ENCODE measurements around the gene C4orf54.

C4orf54 gene

DNA sequence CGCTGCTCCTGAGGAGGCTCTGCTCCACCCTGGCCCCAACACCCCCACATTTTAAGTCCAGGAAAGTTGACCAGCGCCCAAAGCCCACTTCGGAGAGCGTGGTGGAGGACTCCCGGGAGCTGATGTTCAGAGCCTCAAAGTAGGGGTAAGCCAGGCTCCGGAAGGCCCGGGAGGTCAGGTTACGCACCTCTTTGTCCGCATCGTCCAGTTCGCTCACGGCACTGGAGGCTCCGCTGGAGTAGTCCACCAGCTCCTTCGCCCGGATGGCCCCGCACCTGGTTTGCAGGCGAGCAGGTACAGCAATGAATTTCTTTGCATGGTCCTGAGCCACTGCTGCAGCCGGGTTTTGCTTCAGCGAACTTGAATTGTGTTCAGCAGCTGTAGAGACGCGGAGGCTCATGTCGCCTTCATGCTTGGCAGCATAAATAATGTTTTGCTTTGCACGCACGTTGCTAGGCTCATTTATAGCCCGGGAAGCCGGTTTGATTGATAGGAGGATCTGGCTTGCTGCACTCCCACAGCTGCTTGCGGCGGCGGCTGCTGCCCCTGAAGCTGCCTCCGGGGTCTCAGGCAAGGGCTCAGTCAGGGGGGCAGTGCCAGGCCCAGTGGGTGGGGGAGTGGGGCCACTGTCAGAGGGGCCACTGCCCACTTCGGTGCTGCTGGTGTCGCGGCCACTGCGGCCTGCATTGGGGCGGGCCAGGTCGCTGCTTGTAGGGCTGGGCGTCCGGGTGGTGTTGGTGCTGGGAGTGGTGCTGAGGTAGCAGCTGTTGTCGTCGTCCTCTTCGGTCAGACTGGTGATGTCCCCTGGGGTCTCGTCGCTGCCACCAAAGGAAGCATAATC, 4.8 kb downstream of the C4orf54 start:
- no peak overlapping the region for H3K4me3 ChIP-seq
- H3K27ac ChIP-seq = no peak overlapping the region

GRCh38 chr4:99651811-99652485, 5.7 kb downstream of the C4orf54 start:
- H3K27ac ChIP-seq = no peak overlapping the region
- no peak overlapping the region for H3K4me3 ChIP-seq

- H3K4me3 ChIP-seq = no peak overlapping the region
- H3K27ac ChIP-seq = no peak overlapping the region
Observed at GRCh38 chr4:99651016-99651769, 6.4 kb downstream of the C4orf54 start.

GRCh38 chr4:99649778-99650177, 7.8 kb downstream of the C4orf54 start:
- H3K4me3 ChIP-seq = no peak overlapping the region
- H3K27ac ChIP-seq = no peak overlapping the region

DNA sequence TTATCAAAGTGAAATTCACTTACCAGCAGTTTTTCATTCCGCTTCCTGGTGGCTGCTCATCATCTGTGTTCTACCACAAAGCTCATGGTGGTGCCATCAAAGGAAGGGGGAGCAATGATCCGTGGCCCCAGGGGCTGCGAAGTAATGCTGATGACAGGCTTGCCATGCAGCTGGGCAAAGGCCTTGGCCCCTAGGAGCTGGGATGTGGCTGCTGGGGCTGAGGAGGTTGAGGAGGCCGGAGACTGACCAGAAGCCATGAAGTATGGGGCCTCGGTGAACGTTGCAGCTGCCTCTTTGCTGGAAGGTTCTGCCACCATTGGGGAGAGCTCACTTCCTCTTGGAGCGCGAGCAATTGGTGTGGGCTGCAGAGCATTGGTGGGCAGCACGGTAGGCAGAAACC, 8.4 kb downstream of the C4orf54 start:
- no peak overlapping the region for H3K4me3 ChIP-seq
- no peak overlapping the region for H3K27ac ChIP-seq

DNA sequence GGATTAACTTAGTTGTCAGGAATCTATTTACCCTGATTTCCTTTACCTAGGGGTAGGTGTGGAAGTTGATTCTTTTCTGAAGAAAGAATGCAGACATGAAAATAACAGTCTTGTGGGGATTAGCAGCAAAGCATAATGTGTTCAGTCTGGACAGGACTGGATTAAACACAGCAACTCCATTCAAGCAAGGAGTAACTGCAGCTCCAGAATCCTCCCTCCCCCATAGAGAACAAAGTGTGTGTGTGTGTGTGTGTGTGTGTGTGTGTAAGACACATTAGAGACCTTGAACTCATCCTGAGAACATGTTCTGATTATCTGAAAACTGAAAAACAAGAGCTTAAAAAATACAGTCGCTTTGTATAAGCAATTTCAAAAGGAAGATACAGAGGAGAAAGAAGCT, 9.3 kb downstream of the C4orf54 start:
- Histone ChIP-seq H3K27ac (no peak overlapping the region), H3K4me3 (no peak overlapping the region)

DNA sequence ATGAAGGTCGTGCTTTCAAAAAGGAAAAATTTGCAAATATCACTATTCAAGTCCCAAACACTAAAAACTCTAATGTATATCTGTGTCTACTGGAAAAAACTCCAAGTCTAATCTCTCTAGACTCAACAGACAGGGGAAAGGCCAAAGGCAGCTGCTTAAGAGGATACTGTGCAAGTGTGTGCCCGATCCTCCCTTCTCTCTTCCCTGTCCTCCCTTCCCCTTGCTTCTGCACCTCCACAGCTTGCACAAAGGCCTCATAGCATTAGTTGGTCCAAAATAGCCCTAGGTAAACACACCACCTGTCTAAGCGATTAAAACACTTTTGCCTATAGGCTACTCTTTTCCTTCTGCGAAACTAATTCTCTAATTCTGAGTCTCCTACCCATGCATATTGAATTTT, 10.6 kb downstream of the C4orf54 start:
- Histone ChIP-seq H3K27ac (no peak overlapping the region), H3K4me3 (no peak overlapping the region)

DNA sequence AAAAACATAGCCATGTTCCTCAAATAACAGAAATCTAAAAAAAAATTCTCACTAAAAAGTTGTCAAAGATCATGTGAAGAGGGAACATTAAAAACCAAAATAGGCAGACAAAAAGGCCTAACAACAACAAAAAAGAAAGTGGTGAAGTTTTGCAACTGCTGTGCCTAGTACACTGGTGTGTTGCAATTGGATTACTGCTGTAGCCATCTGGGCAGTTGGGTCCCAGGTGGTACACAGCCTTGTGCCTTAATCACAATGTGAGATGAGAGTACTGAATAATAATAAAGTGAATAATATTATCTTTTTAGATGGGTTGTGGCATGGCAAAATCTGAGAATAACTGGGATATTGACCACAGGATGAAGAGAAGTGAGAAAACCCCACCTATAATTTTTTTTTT, 12.0 kb downstream of the C4orf54 start:
- H3K4me3 ChIP-seq = no peak overlapping the region

DNA sequence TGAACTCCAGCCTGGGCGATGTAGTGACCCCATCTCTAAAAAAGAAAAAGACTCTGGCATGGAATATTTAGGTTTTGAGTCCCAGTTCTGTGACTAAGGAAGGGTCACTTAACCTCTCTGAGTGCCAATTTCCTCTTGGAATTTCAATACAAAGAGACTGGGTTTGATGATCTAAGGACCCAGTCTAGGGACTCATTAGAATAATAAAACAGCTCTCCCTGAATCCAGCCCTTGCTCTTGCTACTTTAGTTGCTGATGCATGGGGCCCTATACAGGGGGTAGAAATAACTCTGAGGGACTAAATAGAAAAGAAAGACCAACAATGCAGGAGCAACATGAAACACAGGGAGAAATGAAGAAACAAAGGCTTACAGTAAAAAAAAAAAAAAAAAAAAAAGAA, 12.6 kb downstream of the C4orf54 start:
- Histone ChIP-seq H3K27ac (no peak overlapping the region), H3K4me3 (no peak overlapping the region)

More for the DNA sequence above, 12.0 kb downstream of the C4orf54 start:
- no peak overlapping the region for H3K27ac ChIP-seq

DNA sequence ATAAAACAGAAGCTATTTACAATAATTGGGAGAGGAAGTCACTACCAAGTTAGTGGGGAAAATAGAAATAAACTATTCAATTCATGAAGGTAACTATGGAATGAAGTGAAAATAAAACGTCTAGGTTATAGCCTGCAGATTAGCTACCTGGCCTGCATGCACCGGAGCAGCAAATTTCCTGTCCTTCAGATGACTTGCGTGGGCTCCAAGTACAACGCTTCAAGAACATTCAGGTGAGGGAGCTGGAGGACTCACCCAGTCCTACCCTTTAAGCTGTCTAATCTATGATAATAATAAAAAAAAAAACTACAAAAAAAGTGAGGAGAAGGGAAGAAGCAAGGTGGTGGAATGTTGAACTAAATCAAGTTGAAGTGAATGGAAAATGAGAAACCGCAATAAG, 13.2 kb downstream of the C4orf54 start:
- Histone ChIP-seq H3K27ac (no peak overlapping the region), H3K4me3 (no peak overlapping the region)

DNA sequence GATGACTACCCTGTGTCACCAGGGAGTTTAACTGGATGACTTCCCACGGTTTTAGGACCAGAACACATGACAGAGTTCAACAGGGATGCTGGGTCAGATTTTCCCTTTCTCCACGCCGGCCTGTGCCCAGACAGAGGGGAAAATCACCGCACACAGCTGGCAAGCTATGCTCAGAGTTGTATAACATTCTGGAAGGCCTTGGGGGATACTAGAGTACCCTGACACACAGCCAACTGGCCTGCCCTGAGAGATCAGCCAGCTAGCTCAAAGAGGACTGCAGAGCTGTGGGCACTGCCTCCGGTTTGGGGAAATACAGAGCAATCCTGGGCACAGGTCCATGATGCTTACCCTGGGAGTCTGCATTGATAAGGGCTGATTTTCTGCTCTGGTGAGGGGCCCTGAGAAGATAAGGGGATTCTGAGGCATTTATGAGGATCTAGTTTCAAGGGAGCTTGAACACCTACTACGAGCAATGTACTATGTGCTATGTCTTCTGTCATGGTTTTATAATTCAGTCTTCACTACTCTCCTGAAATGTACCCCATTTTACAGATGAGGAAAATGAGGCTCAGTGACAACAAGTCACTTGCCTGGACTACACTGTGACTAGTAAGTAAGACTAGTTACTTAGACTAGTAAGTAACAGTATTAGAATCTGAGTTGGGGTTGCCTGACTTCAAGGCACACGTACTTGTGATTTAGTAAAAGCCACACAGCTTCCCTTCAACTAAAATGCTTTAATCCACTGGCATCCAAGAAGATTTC, 14.7 kb downstream of the C4orf54 start:
- Histone ChIP-seq H3K4me3 (no peak overlapping the region), H3K27ac (no peak overlapping the region)

DNA sequence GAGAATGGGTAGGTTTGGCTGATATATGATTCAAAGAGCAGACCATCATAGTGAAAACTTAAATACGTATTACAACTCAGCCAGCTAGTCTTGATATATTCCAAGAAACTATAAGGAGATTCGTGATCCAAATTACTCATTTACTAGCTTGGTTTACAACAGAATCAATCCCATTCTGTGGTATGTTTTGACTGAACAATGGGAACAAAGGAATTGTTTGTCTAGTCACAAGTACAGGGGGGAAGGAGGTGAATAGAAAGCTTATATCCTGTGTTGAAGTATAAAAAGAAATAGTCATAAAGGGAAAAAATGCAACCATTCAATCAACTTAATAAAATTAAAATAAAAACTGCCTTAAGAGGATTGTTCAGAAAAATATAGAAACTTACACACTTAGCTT, 17.0 kb downstream of the C4orf54 start:
- no peak overlapping the region for H3K4me3 ChIP-seq

DNA sequence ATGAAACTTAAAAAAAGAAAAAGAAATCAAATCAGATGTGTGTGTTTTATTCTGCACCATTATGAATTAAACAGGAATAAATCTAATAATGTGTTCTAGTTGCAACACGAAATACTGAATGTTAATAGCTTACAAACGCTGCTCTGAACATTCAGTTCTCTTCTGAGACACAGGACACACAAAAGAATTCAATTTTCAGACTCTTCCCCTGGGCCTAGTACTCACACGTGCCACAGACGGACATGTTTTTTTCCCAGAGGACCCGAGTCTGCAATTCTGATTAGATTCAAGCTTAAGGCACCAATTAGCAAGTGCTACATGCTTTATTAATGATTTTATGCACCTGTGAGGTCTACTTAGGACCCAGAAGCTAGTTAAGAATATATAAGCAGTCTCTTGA, 20.5 kb downstream of the C4orf54 start:
- Histone ChIP-seq H3K27ac (no peak overlapping the region), H3K4me3 (no peak overlapping the region)

More for the DNA sequence above, 17.0 kb downstream of the C4orf54 start:
- H3K27ac ChIP-seq = no peak overlapping the region

GRCh38 chr4:99636422-99636821, 21.2 kb downstream of the C4orf54 start:
- H3K27ac ChIP-seq = no peak overlapping the region
- H3K4me3 ChIP-seq = no peak overlapping the region

DNA sequence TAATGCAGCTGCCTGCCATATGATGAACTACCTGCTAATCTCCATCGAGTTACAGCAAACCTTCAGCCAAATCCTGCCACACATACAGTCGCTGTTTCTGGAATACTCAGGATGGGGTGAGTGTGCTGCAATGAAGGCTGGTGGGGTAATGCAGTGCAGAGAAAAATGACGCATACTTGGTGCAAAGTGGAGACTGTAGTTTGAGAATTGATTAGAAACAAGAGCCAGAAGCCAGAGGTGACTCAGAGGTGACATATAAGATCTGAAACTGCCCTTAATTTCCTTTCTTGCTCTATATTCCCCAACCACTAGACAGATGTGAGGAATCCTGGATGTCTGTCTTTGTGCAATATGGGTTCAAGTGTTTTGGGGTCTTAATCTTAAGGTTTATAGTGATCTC, 22.0 kb downstream of the C4orf54 start:
- no peak overlapping the region for H3K27ac ChIP-seq
- no peak overlapping the region for H3K4me3 ChIP-seq

GRCh38 chr4:99634742-99635360, 22.8 kb downstream of the C4orf54 start:
- Histone ChIP-seq H3K4me3 (no peak overlapping the region), H3K27ac (no peak overlapping the region)

DNA sequence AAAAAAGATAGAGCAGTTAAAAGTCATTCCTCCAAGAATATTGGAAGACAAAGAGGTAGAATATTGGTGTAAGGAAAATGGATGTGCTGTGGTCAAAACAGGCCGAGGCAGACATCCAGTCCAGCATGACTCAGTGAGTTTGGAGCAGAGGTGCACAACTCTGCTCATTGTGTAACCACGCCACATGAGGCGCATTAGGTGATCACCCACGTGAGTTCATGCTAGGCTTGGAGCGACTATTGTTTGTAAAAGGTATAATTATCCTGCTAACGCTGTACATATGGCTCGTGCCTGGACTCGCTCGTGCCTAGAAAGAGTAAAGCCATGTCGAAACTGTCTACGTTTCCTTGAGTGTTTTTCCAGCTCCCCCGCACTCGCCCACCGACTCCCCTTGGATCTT, 23.9 kb downstream of the C4orf54 start:
- H3K27ac ChIP-seq = no peak overlapping the region

GRCh38 chr4:99630857-99631360, 26.7 kb downstream of the C4orf54 start:
- no peak overlapping the region for H3K4me3 ChIP-seq
- H3K27ac ChIP-seq = no peak overlapping the region

More for the DNA sequence above, 23.9 kb downstream of the C4orf54 start:
- H3K4me3 ChIP-seq = no peak overlapping the region

- no peak overlapping the region for H3K27ac ChIP-seq
- no peak overlapping the region for H3K4me3 ChIP-seq
Observed at GRCh38 chr4:99629962-99630554, 27.6 kb downstream of the C4orf54 start.
